HepG2 (cell line): ENCODE measurements around the gene NAALADL1. TPM values are rescaled to one million over a fixed set of nuclear protein-coding genes. Genes with fewer than 3 reads are reported as not detected.

Experiments used
- HNRNPL ChIP-seq: fragments of 200-400 bp; formaldehyde crosslinking; IDR thresholded peaks from 2 replicates; pipeline ENCODE4 v1.6.1; 2017; ENCODE audit warnings: mild to moderate bottlenecking, low read depth, low read length
- NFIC ChIP-seq: IDR thresholded peaks from 2 replicates; pipeline ENCODE4 v1.6.1; 2012; ENCODE audit warnings: mild to moderate bottlenecking, low read length, inconsistent platforms
- NFYB ChIP-seq: sonication (generic); formaldehyde crosslinking; IDR thresholded peaks from 2 replicates; pipeline ENCODE4 v1.4.0; 2020; ENCODE audit warnings: missing genetic modification reagents
- PTBP1 ChIP-seq: fragments of 200-400 bp; formaldehyde crosslinking; IDR thresholded peaks from 2 replicates; pipeline ENCODE4 v1.6.1; 2018; ENCODE audit warnings: low read length, low read depth; ENCODE audit not compliant: poor library complexity, severe bottlenecking
- UBTF ChIP-seq: sonication (generic); formaldehyde crosslinking; IDR thresholded peaks from 2 replicates; pipeline ENCODE4 v1.4.0; 2020; ENCODE audit warnings: mild to moderate bottlenecking, missing genetic modification reagents
- ZBTB1 ChIP-seq: sonication (generic); formaldehyde crosslinking; IDR thresholded peaks from 2 replicates; pipeline ENCODE4 v1.4.0; 2020; ENCODE audit warnings: missing genetic modification reagents, borderline replicate concordance
- ZEB1 ChIP-seq: IDR thresholded peaks from 2 replicates; pipeline ENCODE4 v1.6.1; 2012; ENCODE audit warnings: mild to moderate bottlenecking, low read depth, inconsistent platforms; ENCODE audit not compliant: insufficient replicate concordance
- ZMYM4 ChIP-seq: sonication (generic); formaldehyde crosslinking; IDR thresholded peaks from 2 replicates; pipeline ENCODE4 v1.8.1; 2023; ENCODE audit warnings: mild to moderate bottlenecking, missing genetic modification reagents
- ZNF17 ChIP-seq: sonication (generic); formaldehyde crosslinking; IDR thresholded peaks from 2 replicates; pipeline ENCODE4 v1.5.0; 2020; ENCODE audit warnings: mild to moderate bottlenecking, missing genetic modification reagents
- ZNF18 ChIP-seq: sonication (generic); formaldehyde crosslinking; IDR thresholded peaks from 2 replicates; pipeline ENCODE4 v1.8.0; 2022; ENCODE audit warnings: mild to moderate bottlenecking, missing genetic modification reagents; ENCODE audit not compliant: insufficient replicate concordance
- ZNF558 ChIP-seq: sonication (generic); formaldehyde crosslinking; IDR thresholded peaks from 2 replicates; pipeline ENCODE4 v1.9.0; 2022; ENCODE audit warnings: mild to moderate bottlenecking, missing genetic modification reagents, borderline replicate concordance
- ZNF570 ChIP-seq: sonication (generic); formaldehyde crosslinking; IDR thresholded peaks from 2 replicates; pipeline ENCODE4 v1.4.0; 2020; ENCODE audit warnings: mild to moderate bottlenecking, missing genetic modification reagents, borderline replicate concordance
- ZNF761 ChIP-seq: sonication (generic); formaldehyde crosslinking; conservative IDR thresholded peaks from 2 replicates; pipeline ENCODE4 v1.4.0; 2020; ENCODE audit warnings: mild to moderate bottlenecking, missing genetic modification reagents
- ZNF766 ChIP-seq: sonication (generic); formaldehyde crosslinking; IDR thresholded peaks from 2 replicates; pipeline ENCODE4 v1.5.0; 2020; ENCODE audit warnings: missing genetic modification reagents, borderline replicate concordance
- ZNF839 ChIP-seq: sonication (generic); formaldehyde crosslinking; IDR thresholded peaks from 2 replicates; pipeline ENCODE4 v1.4.0; 2020; ENCODE audit warnings: missing genetic modification reagents, mild to moderate bottlenecking, borderline replicate concordance
- polyA plus RNA-seq, 8 experiments: library from polyadenylated mRNA; depleted of rRNA in 3 of 8; stranded (reverse) in 7 of 8; unstranded in 1 of 8; fragments of >200 nt; fragmentation: Illumina TruSeq in 4 of 8; extraction: Trizol in 4 of 8; gene quantifications; 2 replicates each; pipeline versions ENCODE4 v1.2.1 to v1.2.3, GENCODE V29; 2011 to 2016; ENCODE audit warnings: low read depth in 4 of 8, missing spikeins in 1 of 8, mixed read lengths in 1 of 8; ENCODE audit not compliant: insufficient read depth in 1 of 8
- total RNA-seq, 5 experiments: library from RNA; depleted of rRNA; stranded (reverse); fragments of >200 nt; fragmentation: Illumina TruSeq; extraction: Trizol; gene quantifications; 2 replicates each; pipeline ENCODE4 v1.2.3, GENCODE V29; 2016; ENCODE audit warnings: low read depth in 1 of 5
- TF ChIP-seq, protein P1 (sequence below): sonication (generic); formaldehyde crosslinking; IDR thresholded peaks from 2 replicates; pipeline ENCODE4 v1.5.1; 2020; ENCODE audit warnings: mild to moderate bottlenecking, missing genetic modification reagents, moderate library complexity
- TF ChIP-seq, protein P2 (sequence below): sonication (generic); formaldehyde crosslinking; IDR thresholded peaks from 2 replicates; pipeline ENCODE4 v1.8.0; 2022; ENCODE audit warnings: mild to moderate bottlenecking, missing genetic modification reagents, borderline replicate concordance

Gene NAALADL1
- total and polyA plus RNA-seq, 2 of the 13 experiments (the other 11 are each of a cell fraction or from before 2014, with no cell fraction given) = 9.3 to 33.9 TPM

DNA sequence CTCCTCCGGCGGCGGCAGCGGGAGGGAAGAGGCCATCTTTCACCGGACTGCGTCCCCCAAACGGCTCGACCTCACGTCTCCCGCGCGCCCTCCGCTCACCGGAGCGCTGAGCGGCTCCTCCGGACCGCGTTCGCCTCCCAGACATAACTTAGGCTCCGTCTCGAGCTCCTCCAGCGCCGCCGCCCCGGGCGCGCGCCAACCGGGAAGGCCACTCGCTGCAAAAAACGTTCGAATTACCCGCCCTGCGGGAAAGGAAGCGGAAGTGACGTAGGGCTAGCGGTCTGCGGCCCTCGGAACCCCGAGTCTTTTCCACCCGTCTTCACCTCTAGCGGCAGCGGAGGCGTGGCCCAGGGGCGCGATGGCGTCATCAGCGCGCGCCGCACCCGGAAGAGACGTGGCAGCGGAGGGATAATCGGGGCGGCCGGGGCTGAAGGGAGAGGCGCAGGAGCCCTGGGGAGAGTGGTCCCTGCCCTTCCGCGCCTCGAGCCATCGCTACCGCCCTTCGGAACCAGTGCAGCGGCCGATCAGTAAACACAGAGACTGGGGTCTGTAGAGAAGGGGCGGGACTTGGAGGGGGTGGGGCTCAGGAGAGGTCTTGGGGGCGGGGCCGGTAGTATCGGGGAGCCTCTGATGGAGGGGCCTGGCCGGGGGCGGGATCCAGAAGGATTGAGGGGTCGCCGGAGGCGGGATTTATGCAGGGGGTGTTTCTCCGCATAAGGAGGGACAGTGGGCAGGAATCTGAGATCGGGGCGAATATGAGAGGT lies 25.7 kb upstream of the NAALADL1 start, which contains the start of the genes CDCA5 and ZFPL1 (continued):
- TF ChIP-seq ZNF18 (CRISPR knock-in tag) (no peak), ZNF766 (CRISPR knock-in tag) (no peak), ZNF761 (CRISPR knock-in tag) (peak; percentile 83; the same call in 1 of the 2 replicates), UBTF (CRISPR knock-in tag) (peak; percentile 68), NFIC (no peak), ZNF839 (CRISPR knock-in tag) (no peak; the same call in 1 of the 2 replicates), ZNF570 (CRISPR knock-in tag) (no peak), HNRNPL (0 out of 2 replicates have a peak, but pooled peaks have one; percentile 56), ZNF558 (CRISPR knock-in tag) (peak; percentile 82), ZBTB1 (CRISPR knock-in tag) (no peak), ZNF17 (CRISPR knock-in tag) (no peak), ZMYM4 (peak; percentile 90), ZEB1 (peak; percentile 60), NFYB (CRISPR knock-in tag) (peak; percentile 68), PTBP1 (no peak)
- TF ChIP-seq, protein P1, sequence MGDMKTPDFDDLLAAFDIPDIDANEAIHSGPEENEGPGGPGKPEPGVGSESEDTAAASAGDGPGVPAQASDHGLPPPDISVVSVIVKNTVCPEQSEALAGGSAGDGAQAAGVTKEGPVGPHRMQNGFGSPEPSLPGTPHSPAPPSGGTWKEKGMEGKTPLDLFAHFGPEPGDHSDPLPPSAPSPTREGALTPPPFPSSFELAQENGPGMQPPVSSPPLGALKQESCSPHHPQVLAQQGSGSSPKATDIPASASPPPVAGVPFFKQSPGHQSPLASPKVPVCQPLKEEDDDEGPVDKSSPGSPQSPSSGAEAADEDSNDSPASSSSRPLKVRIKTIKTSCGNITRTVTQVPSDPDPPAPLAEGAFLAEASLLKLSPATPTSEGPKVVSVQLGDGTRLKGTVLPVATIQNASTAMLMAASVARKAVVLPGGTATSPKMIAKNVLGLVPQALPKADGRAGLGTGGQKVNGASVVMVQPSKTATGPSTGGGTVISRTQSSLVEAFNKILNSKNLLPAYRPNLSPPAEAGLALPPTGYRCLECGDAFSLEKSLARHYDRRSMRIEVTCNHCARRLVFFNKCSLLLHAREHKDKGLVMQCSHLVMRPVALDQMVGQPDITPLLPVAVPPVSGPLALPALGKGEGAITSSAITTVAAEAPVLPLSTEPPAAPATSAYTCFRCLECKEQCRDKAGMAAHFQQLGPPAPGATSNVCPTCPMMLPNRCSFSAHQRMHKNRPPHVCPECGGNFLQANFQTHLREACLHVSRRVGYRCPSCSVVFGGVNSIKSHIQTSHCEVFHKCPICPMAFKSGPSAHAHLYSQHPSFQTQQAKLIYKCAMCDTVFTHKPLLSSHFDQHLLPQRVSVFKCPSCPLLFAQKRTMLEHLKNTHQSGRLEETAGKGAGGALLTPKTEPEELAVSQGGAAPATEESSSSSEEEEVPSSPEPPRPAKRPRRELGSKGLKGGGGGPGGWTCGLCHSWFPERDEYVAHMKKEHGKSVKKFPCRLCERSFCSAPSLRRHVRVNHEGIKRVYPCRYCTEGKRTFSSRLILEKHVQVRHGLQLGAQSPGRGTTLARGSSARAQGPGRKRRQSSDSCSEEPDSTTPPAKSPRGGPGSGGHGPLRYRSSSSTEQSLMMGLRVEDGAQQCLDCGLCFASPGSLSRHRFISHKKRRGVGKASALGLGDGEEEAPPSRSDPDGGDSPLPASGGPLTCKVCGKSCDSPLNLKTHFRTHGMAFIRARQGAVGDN (CRISPR knock-in tag) = peak; percentile 86
- TF ChIP-seq, protein P2, sequence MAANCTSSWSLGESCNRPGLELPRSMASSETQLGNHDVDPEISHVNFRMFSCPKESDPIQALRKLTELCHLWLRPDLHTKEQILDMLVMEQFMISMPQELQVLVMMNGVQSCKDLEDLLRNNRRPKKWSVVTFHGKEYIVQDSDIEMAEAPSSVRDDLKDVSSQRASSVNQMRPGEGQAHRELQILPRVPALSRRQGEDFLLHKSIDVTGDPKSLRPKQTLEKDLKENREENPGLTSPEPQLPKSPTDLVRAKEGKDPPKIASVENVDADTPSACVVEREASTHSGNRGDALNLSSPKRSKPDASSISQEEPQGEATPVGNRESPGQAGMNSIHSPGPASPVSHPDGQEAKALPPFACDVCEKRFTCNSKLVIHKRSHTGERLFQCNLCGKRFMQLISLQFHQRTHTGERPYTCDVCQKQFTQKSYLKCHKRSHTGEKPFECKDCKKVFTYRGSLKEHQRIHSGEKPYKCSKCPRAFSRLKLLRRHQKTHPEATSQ = peak; percentile 89; the same call in 1 of the 2 replicates
